CD1c-positive myeloid dendritic cell (primary cell): ENCODE data around the gene PIK3CD.
A peak's percentile ranks its signal among the peaks of the same experiment; 100 is the strongest.
"Not testable (repeated sequence)": the region's sequence is repeated elsewhere in the genome, so short reads cannot be mapped to it uniquely, and the experiment has no call there.

Experiments
- DNase-seq: peaks from one replicate; pipeline ENCODE4 v3.0.0-alpha.2; 2016; ENCODE audit errors: extremely low spot score

PIK3CD gene

GRCh38 chr1:9654051-9654833, 2.7 kb downstream of the PIK3CD start:
- DNase-seq: peak; percentile 86

- peak; percentile 26 for DNase-seq
Observed at GRCh38 chr1:9654834-9655723, 3.5 kb downstream of the PIK3CD start.

- no peak for DNase-seq
Observed at GRCh38 chr1:9655836-9656235, 4.3 kb downstream of the PIK3CD start.

GRCh38 chr1:9657521-9658032, 6.0 kb downstream of the PIK3CD start:
- DNase-seq: no peak

GRCh38 chr1:9658199-9658598, 6.7 kb downstream of the PIK3CD start:
- no peak for DNase-seq

GRCh38 chr1:9659328-9659727, 7.8 kb downstream of the PIK3CD start:
- DNase-seq: peak; percentile 65

GRCh38 chr1:9663257-9663656, 11.7 kb downstream of the PIK3CD start:
- DNase-seq: no peak

- no peak for DNase-seq
Observed at GRCh38 chr1:9665193-9665592, 13.7 kb downstream of the PIK3CD start.

- DNase-seq: no peak
Observed at GRCh38 chr1:9668080-9668479, 16.5 kb downstream of the PIK3CD start.

GRCh38 chr1:9670085-9670484, 18.6 kb downstream of the PIK3CD start:
- peak; percentile 83 for DNase-seq

GRCh38 chr1:9671377-9672140, 20.0 kb downstream of the PIK3CD start:
- no peak for DNase-seq

GRCh38 chr1:9672444-9672843, 20.9 kb downstream of the PIK3CD start:
- no peak for DNase-seq

- DNase-seq: no peak
Observed at GRCh38 chr1:9675393-9675792, 23.9 kb downstream of the PIK3CD start.

- not testable (repeated sequence) for DNase-seq
Observed at GRCh38 chr1:9676128-9676527, 24.6 kb downstream of the PIK3CD start.

GRCh38 chr1:9676815-9677393, 25.4 kb downstream of the PIK3CD start:
- no peak for DNase-seq

- DNase-seq: no peak
Observed at GRCh38 chr1:9680091-9680490, 28.6 kb downstream of the PIK3CD start.

GRCh38 chr1:9680828-9681227, 29.3 kb downstream of the PIK3CD start:
- DNase-seq: no peak

GRCh38 chr1:9684801-9685200, 33.3 kb downstream of the PIK3CD start:
- DNase-seq: no peak

- DNase-seq: peak; percentile 63
Observed at GRCh38 chr1:9687120-9687873, 35.8 kb downstream of the PIK3CD start.

GRCh38 chr1:9687874-9688582, 36.5 kb downstream of the PIK3CD start:
- DNase-seq: no peak
